ENCODE measurements around the gene KLK3. TPM values are rescaled to one million over a fixed set of nuclear protein-coding genes. Genes with fewer than 3 reads are reported as not detected.

Gene KLK3
- total RNA-seq, 1 experiment from 2014 or later, result not detected

DNA sequence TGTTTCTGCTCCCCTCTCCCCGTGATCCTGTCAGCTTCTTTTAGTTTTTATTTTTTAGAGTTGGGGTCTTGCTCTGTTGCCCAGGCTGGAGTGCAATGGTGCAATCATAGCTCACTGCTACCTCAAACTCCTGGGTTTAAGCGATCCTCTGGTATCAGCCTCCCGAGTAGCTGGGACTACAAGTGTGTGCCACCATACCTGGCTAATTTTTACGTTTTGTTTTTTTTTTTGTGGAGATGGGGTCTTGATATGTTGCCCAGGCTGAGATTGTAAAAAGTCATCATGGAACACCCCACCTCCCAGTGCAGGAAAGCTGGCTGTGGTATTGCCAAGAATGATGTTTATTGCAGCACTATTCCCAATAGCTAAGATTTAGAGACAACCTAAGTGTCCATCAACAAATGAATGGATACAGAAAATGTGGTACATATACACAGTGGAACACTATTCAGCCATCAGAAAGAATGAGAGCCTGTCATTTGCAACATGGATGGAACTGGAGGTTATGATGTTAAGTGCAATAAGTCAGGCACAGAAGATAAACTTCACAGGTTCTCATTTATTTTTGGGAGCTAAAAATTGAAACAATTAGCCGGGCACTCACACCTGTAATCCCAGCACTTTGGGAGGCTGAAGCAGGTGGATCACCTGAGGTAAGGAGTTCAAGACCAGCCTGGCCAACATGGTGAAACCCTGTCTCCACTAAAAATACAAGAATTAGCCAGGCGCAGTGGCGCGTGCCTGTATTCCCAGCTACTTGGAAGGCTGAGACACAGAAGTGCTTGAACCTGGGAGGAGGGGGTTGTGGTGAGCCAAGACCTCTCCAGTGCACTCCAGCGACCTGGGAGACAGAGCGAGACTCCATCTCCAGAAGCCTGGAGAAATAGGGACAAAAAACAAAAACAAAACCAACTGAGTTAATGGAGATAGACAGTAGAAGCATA is 14.7 kb upstream of the KLK3 start:
- BruUV-seq (replicated peaks), result no TSS peak
- no peak for DNase-seq (ENCODE audit: unreplicated experiment)
- Mint-ChIP-seq H3K9me3 (ENCODE audit: unreplicated experiment) (peaks cover 7% of the 10 kb centered on the region), H3K36me3 (ENCODE audit: insufficient read depth, unreplicated experiment) (no peaks in the 10 kb centered on the region), H3K4me1 (ENCODE audit: insufficient read depth, unreplicated experiment) (no peaks in the 10 kb centered on the region), H3K27me3 (ENCODE audit: insufficient read depth, unreplicated experiment) (peaks cover 36% of the 10 kb centered on the region), H3K4me3 (ENCODE audit: unreplicated experiment) (no peak overlapping the region), H3K27ac (ENCODE audit: low read depth, unreplicated experiment) (no peak overlapping the region)
- TF ChIP-seq CTCF (IDR thresholded peaks at IDR 0.05; ENCODE audit: unreplicated experiment), result no peak
- intact Hi-C loops (cut with micrococcal nuclease), result no loop called here
- ChIA-PET POLR2A (interaction anchor here (0.7 kb wide), 1 partner anchor 10 kb away, joined by 3 read pairs; no protein-coding TSS in a partner anchor), CTCF (interaction anchor here (0.6 to 1.2 kb wide), 5 partner anchors 29 to 330 kb away, joined by 3 to 6 read pairs (median 4); no protein-coding TSS in a partner anchor)

DNA sequence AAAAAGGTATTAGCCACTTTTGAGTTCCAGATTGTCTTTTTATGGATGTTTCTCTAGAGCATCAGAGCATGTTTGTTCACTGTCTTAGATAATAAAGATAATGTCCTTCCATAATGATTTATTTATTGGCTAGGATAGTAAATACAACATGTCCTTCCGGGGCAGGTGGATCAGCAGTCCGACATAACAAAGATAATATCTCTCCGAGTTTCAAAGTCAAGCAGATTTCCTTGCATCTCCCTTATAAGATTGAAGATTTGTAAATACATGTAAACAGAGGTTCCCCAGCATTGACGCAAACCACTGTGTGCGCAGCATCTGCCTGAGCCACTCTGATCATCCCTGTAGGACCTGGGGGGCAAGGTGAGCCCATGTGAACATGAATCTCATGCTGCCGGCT is 12.6 kb upstream of the KLK3 start:
- no peak for TF ChIP-seq CTCF (IDR thresholded peaks at IDR 0.05; ENCODE audit: unreplicated experiment)
- Mint-ChIP-seq H3K9me3 (ENCODE audit: unreplicated experiment) (peaks cover 7% of the 10 kb centered on the region), H3K27ac (ENCODE audit: low read depth, unreplicated experiment) (no peak overlapping the region), H3K36me3 (ENCODE audit: insufficient read depth, unreplicated experiment) (no peaks in the 10 kb centered on the region), H3K27me3 (ENCODE audit: insufficient read depth, unreplicated experiment) (peaks cover 43% of the 10 kb centered on the region), H3K4me3 (ENCODE audit: unreplicated experiment) (no peak overlapping the region), H3K4me1 (ENCODE audit: insufficient read depth, unreplicated experiment) (no peaks in the 10 kb centered on the region)
- intact Hi-C loops (cut with micrococcal nuclease), result no loop called here
- ChIA-PET CTCF (no interaction called here), POLR2A (no interaction called here)
- BruUV-seq (replicated peaks), result no TSS peak
- no peak for DNase-seq (ENCODE audit: unreplicated experiment)

DNA sequence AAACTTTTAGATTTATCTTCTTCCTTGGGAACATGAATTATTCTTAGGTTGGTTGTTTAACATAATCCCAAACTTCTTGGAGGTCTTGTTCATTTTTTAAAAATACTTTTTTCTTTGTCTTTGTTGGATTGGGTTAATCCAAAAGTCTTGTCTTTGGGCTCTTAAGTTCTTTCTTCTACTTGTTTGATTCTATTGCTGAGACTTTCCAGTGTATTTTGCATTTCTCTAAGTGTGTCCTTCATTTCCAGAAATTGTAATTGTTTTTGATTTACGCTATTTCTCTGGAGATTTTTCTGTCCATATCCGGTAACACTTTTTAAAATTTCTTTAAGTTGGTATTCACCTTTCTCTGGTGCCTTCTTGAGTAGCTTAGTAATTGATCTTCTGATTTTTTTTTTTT is 11.5 kb upstream of the KLK3 start:
- H3K4me1 Mint-ChIP-seq (ENCODE audit: insufficient read depth, unreplicated experiment), result no peaks in the 10 kb centered on the region
- peaks cover 43% of the 10 kb centered on the region for H3K27me3 Mint-ChIP-seq (ENCODE audit: insufficient read depth, unreplicated experiment)
- POLR2A ChIA-PET, result interaction anchor here (0.7 kb wide), 1 partner anchor 39 kb away, joined by 3 read pairs; no protein-coding TSS in a partner anchor
- intact Hi-C loops (cut with micrococcal nuclease), result no loop called here
- no peak for DNase-seq (ENCODE audit: unreplicated experiment)
- H3K9me3 Mint-ChIP-seq (ENCODE audit: unreplicated experiment), result peaks cover 7% of the 10 kb centered on the region
- no peaks in the 10 kb centered on the region for H3K36me3 Mint-ChIP-seq (ENCODE audit: insufficient read depth, unreplicated experiment)
- H3K27ac Mint-ChIP-seq (ENCODE audit: low read depth, unreplicated experiment), result no peak overlapping the region
- no TSS peak for BruUV-seq (replicated peaks)
- no peak overlapping the region for H3K4me3 Mint-ChIP-seq (ENCODE audit: unreplicated experiment)
- no peak for TF ChIP-seq CTCF (IDR thresholded peaks at IDR 0.05; ENCODE audit: unreplicated experiment)
- CTCF ChIA-PET, result interaction anchor here (0.7 to 1.6 kb wide), 2 partner anchors 10 to 79 kb away, joined by 5 read pairs; partner anchors contain the start of gene KLK15

- Mint-ChIP-seq H3K9me3 (ENCODE audit: unreplicated experiment) (peaks cover 7% of the 10 kb centered on the region), H3K4me3 (ENCODE audit: unreplicated experiment) (no peak overlapping the region), H3K4me1 (ENCODE audit: insufficient read depth, unreplicated experiment) (no peaks in the 10 kb centered on the region), H3K36me3 (ENCODE audit: insufficient read depth, unreplicated experiment) (no peaks in the 10 kb centered on the region), H3K27me3 (ENCODE audit: insufficient read depth, unreplicated experiment) (peaks cover 43% of the 10 kb centered on the region), H3K27ac (ENCODE audit: low read depth, unreplicated experiment) (no peak overlapping the region)
- DNase-seq (ENCODE audit: unreplicated experiment), result no peak
- intact Hi-C loops (cut with micrococcal nuclease), result no loop called here
- ChIA-PET CTCF (interaction anchor here (0.6 to 1.6 kb wide), 3 partner anchors 60 to 832 kb away, joined by 3 to 5 read pairs (median 3); no protein-coding TSS in a partner anchor), POLR2A (interaction anchor here (0.7 kb wide), 1 partner anchor 40 kb away, joined by 3 read pairs; no protein-coding TSS in a partner anchor)
- BruUV-seq (replicated peaks), result no TSS peak
- no peak for TF ChIP-seq CTCF (IDR thresholded peaks at IDR 0.05; ENCODE audit: unreplicated experiment)
Observed at GRCh38 chr19:50843701-50844221, 11.0 kb upstream of the KLK3 start.
